Effector memory CD4-positive, alpha-beta T cell (primary cell): ENCODE results near the gene CDH4.

Source experiments
- DNase-seq, 3 donors: peaks; one replicate each; pipeline ENCODE4 v3.0.0-alpha.2; 2020
- H3K27ac ChIP-seq: 2 replicates; pipeline ENCODE4 v1.7.0; 2013; ENCODE audit warnings: mild to moderate bottlenecking, low read length, moderate library complexity; ENCODE audit not compliant: insufficient read depth, poor library complexity, severe bottlenecking
- H3K27me3 ChIP-seq: replicated peaks from 2 replicates; pipeline ENCODE4 v1.7.0; 2013; ENCODE audit warnings: mild to moderate bottlenecking, low read length; ENCODE audit not compliant: insufficient read depth, control insufficient read depth, poor library complexity, severe bottlenecking
- H3K36me3 ChIP-seq: 2 replicates; pipeline ENCODE4 v1.7.0; 2013; ENCODE audit warnings: mild to moderate bottlenecking, low read length, moderate library complexity; ENCODE audit not compliant: control insufficient read depth, insufficient read depth
- H3K4me1 ChIP-seq: 2 replicates; pipeline ENCODE4 v1.7.0; 2013; ENCODE audit warnings: low read length, mild to moderate bottlenecking; ENCODE audit not compliant: control insufficient read depth, insufficient read depth, poor library complexity, severe bottlenecking
- H3K4me3 ChIP-seq: 2 replicates; pipeline ENCODE4 v1.7.0; 2013; ENCODE audit warnings: low read length, low read depth, mild to moderate bottlenecking; ENCODE audit not compliant: insufficient read depth, poor library complexity, severe bottlenecking
- H3K9me3 ChIP-seq: 2 replicates; pipeline ENCODE4 v1.7.0; 2013; ENCODE audit warnings: mild to moderate bottlenecking, low read length, moderate library complexity; ENCODE audit not compliant: control insufficient read depth

CDH4 gene

GRCh38 chr20:61795669-61796630 lies 543.9 kb downstream of the CDH4 start:
- H3K4me3 ChIP-seq = no peak overlapping the region
- no peak for DNase-seq

GRCh38 chr20:61796738-61797137 lies 544.7 kb downstream of the CDH4 start:
- no peak overlapping the region for H3K27ac ChIP-seq
- H3K36me3 ChIP-seq = no peaks in the 10 kb centered on the region
- H3K9me3 ChIP-seq = no peaks in the 10 kb centered on the region

More at GRCh38 chr20:61795669-61796630, 543.9 kb downstream of the CDH4 start:
- Histone ChIP-seq H3K27me3 (no peaks in the 10 kb centered on the region), H3K4me1 (no peaks in the 10 kb centered on the region), H3K27ac (no peak overlapping the region), H3K36me3 (no peaks in the 10 kb centered on the region), H3K9me3 (no peaks in the 10 kb centered on the region)

DNA sequence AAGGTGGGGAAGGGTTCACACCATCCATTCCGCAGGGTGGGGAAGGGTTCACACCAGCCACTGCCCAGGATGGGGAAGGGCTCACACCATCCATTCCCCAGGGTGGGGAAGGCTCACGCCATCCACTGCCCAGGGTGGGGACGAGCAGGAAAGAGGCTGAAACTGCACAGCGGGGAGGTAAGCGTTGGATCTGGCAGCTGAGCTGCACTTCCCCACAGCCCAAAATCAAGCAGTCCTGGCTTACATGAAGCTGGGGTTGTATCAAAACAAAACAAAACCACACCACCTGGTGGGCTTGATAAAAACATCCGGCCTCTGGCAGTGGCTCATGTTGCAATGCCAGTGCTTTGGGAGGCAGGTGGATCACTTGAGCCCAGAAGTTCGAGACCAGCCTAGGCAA lies 545.1 kb downstream of the CDH4 start:
- Histone ChIP-seq H3K36me3 (no peaks in the 10 kb centered on the region), H3K4me1 (no peaks in the 10 kb centered on the region), H3K27ac (no peak overlapping the region), H3K9me3 (no peaks in the 10 kb centered on the region), H3K27me3 (no peaks in the 10 kb centered on the region), H3K4me3 (no peak overlapping the region)
- DNase-seq = no peak

More at GRCh38 chr20:61796738-61797137, 544.7 kb downstream of the CDH4 start:
- H3K4me3 ChIP-seq = no peak overlapping the region
- no peaks in the 10 kb centered on the region for H3K27me3 ChIP-seq
- H3K4me1 ChIP-seq = no peaks in the 10 kb centered on the region
- no peak for DNase-seq

DNA sequence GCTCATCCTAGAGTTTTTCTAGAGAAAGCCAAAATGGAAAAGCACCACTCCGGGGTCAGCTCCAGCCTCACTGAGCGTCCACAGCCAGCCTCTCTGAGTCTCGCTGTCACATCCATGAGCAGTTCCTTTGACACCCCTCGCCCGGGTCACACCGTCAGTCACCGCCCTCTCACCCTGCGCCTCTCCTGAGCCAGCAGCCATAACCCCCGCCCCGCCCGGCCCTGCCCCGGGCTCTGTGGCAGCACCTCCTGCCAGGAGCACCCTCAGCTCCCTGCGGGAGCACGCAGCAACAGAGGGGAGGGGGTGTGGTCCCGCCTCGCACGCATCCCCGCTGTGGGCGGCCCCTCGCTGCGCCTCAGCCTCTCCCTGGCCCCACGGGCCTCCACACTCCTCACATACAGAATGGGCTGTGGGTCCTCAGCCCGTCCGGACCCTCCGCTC lies 545.9 kb downstream of the CDH4 start:
- Histone ChIP-seq H3K27me3 (no peaks in the 10 kb centered on the region), H3K4me1 (no peaks in the 10 kb centered on the region), H3K4me3 (no peak overlapping the region), H3K9me3 (no peaks in the 10 kb centered on the region), H3K36me3 (no peaks in the 10 kb centered on the region), H3K27ac (no peak overlapping the region)
- DNase-seq = no peak

GRCh38 chr20:61798632-61799031 lies 546.6 kb downstream of the CDH4 start:
- no peak for DNase-seq
- Histone ChIP-seq H3K4me3 (no peak overlapping the region), H3K27me3 (no peaks in the 10 kb centered on the region), H3K9me3 (no peaks in the 10 kb centered on the region), H3K4me1 (no peaks in the 10 kb centered on the region), H3K36me3 (no peaks in the 10 kb centered on the region), H3K27ac (no peak overlapping the region)

DNA sequence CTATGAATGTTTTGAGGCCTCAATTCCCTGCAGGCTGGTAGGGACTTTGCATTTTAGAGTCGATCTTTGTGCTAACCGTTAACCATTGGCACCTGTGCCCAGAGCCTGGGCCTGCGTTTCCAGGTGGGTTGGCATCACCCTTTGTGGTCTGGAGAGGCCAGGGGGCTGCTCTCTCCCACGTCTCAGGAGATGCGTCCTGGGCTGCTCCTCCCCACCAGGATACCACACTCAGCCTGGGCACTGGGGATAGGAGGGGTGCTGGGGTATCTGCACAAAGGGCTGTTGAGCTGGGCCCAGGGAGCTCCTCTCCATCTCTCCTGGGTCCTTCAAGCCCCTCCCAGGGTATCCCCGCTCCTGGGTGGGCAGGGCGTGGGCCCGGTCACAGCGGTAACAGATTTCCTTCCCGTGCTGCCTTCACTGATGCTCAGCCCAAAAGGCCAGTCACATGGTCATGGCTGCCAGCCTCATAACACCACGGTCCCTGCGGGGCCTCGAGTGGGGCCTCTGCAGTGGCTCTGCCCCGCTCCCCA lies 547.4 kb downstream of the CDH4 start:
- H3K27ac ChIP-seq = no peak overlapping the region
- no peaks in the 10 kb centered on the region for H3K9me3 ChIP-seq
- no peaks in the 10 kb centered on the region for H3K27me3 ChIP-seq
- no peaks in the 10 kb centered on the region for H3K4me1 ChIP-seq
- no peaks in the 10 kb centered on the region for H3K36me3 ChIP-seq
- DNase-seq = no peak
- H3K4me3 ChIP-seq = no peak overlapping the region

DNA sequence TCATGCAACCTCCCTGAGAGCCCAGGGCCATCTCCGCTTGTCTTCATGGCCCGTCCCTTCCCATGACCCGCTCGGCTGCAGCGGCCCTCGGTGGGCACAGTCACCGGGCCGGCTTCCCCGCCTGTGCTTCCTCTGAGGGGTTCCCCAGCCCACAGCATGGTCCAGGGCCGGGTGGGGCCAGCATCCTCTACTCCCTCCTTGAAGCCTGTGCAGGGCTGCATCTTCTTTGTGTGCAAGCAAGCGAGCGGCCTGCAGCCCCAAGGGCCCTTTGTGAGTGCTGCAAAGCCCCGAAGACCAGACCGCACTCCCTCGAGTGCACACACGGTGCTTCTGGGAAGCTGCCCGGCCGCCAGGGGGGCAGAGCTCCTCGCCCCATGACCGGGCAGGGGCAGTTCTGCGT lies 547.9 kb downstream of the CDH4 start:
- Histone ChIP-seq H3K27ac (no peak overlapping the region), H3K4me1 (no peaks in the 10 kb centered on the region), H3K36me3 (no peaks in the 10 kb centered on the region), H3K4me3 (no peak overlapping the region), H3K9me3 (no peaks in the 10 kb centered on the region), H3K27me3 (no peaks in the 10 kb centered on the region)
- no peak for DNase-seq

DNA sequence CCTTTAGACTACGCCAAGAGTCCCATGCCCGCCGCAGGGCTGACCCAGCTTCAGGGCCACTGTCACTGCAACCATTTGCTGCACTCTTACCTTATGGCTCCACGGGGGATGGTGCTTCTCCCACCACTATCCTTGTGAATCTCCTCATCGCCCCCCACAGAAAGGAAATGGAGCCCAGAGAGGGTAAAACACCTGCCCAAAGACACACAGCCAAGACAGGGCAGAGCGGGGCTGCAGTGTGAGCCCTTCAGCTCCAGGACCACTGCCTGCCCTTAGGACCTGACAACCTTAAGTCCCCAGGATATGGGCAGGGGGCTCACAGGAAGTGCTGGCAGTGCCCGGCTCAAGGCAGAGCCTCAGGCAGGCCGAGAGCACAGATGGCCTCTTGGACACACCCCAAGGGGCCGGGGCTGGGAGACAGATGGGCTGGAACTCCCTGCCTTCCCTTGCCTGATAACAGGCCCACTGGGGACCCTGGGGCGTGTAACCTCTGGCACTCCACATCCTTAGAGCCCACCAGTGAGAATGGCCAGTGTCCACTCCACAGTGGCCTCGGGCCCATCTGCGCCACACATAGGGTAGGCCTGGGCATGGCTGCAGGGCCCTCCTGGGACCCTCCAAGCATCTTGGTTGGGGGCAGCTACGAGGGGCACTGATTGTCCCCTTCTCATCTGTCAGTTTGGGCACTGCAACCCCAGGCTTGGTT lies 548.5 kb downstream of the CDH4 start:
- H3K27ac ChIP-seq = no peak overlapping the region
- H3K36me3 ChIP-seq = no peaks in the 10 kb centered on the region
- no peaks in the 10 kb centered on the region for H3K4me1 ChIP-seq
- no peaks in the 10 kb centered on the region for H3K9me3 ChIP-seq
- no peaks in the 10 kb centered on the region for H3K27me3 ChIP-seq
- no peak overlapping the region for H3K4me3 ChIP-seq
- DNase-seq = no peak

DNA sequence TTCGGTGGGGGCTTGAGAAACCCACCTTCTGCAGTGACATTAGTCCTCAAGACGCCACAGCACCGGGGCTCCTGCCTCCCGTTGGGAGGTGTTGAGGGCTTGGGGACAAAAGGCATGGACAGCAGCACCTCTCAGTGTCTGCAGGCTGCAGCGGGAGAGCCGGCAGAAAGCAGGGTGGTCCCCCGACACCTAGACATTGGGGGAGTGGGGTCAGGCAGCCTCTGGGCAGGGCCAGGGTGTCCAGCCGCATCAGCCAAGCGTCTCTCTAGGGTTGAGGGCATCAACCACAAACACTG lies 549.0 kb downstream of the CDH4 start:
- Histone ChIP-seq H3K9me3 (no peaks in the 10 kb centered on the region), H3K4me1 (no peaks in the 10 kb centered on the region), H3K27me3 (no peaks in the 10 kb centered on the region), H3K27ac (no peak overlapping the region), H3K4me3 (no peak overlapping the region), H3K36me3 (no peaks in the 10 kb centered on the region)
- no peak for DNase-seq

DNA sequence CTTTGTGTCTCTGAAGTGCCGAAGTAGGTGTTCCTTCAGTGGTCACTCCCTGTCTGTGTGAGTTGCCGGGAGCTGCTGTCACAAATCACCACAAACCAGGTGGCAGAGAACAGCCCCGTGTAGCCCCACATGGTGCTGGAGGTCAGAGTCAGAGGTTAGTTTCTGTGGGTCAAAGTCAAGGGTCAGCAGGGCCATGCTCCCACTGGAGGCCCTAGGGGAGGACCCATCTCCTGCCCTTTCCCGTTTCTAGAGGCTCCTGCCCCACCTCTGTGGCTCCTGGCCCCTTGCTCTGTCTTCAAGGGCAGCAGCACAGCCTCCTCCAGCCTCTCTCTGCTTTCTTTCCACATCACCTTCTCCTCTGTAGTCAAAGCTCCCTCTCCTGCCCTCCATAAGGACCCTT lies 549.4 kb downstream of the CDH4 start:
- Histone ChIP-seq H3K9me3 (no peaks in the 10 kb centered on the region), H3K36me3 (no peaks in the 10 kb centered on the region), H3K27ac (no peak overlapping the region), H3K4me3 (no peak overlapping the region), H3K27me3 (no peaks in the 10 kb centered on the region), H3K4me1 (no peaks in the 10 kb centered on the region)
- DNase-seq = no peak
